K562 (cell line): Measurements from ENCODE around the gene SYT7. TPM values are rescaled to one million over a fixed set of nuclear protein-coding genes. Genes with fewer than 3 reads are reported as not detected.
A peak's percentile ranks its signal among the peaks of the same experiment; 100 is the strongest.

ENCODE experiments used
- CHD1 ChIP-seq: fragments of 200-600 bp; sonication (generic); IDR thresholded peaks from one replicate; pipeline ENCODE4 v1.6.1; 2012; ENCODE audit warnings: mild to moderate bottlenecking, moderate library complexity, low read length, inconsistent platforms
- GATAD2A ChIP-seq: fragments of 450-650 bp; IDR thresholded peaks from 2 replicates; pipeline ENCODE4 v1.6.1; 2017
- HMG20B ChIP-seq: fragments of 250-450 bp; sonication (Bioruptor Pico); IDR thresholded peaks from 2 replicates; pipeline ENCODE4 v1.5.0; 2021; ENCODE audit warnings: mild to moderate bottlenecking
- HSF4 ChIP-seq: fragments of 250-450 bp; sonication (Bioruptor Pico); IDR thresholded peaks from 2 replicates; pipeline ENCODE4 v2.1.2; 2022; ENCODE audit warnings: mild to moderate bottlenecking, moderate library complexity, borderline replicate concordance
- LCOR ChIP-seq: sonication (generic); formaldehyde crosslinking; IDR thresholded peaks from 2 replicates; pipeline ENCODE4 v1.8.0; 2022; ENCODE audit warnings: mild to moderate bottlenecking, missing genetic modification reagents
- PHF8 ChIP-seq: fragments of 200-600 bp; sonication (generic); IDR thresholded peaks from 2 replicates; pipeline ENCODE4 v1.6.1; 2012; ENCODE audit warnings: mixed run types, mild to moderate bottlenecking, inconsistent platforms, low read length, moderate library complexity, borderline replicate concordance
- SMAD3 ChIP-seq: fragments of 450-650 bp; formaldehyde crosslinking; conservative IDR thresholded peaks from 2 replicates; pipeline ENCODE4 v1.4.0; 2020; ENCODE audit warnings: mild to moderate bottlenecking
- TBL1XR1 ChIP-seq, 2 experiments: IDR thresholded peaks; 2 replicates each; pipeline ENCODE4 v1.6.1; 2012; ENCODE audit warnings: improper control_type of control experiment in 2 of 2, low read length in 2 of 2, mild to moderate bottlenecking in 1 of 2
- TRIM24 ChIP-seq, 2 experiments: fragments of 450-650 bp; IDR thresholded peaks; 2 replicates each; pipeline ENCODE4 v1.6.1; 2016
- XRCC5 ChIP-seq: fragments of 200-400 bp; formaldehyde crosslinking; IDR thresholded peaks from 2 replicates; pipeline ENCODE4 v1.6.1; 2017; ENCODE audit warnings: low read depth, mild to moderate bottlenecking, low read length
- ZNF134 ChIP-seq: fragments of 250-450 bp; sonication (Bioruptor Pico); conservative IDR thresholded peaks from 2 replicates; pipeline ENCODE4 v1.4.0; 2020
- ZNF431 ChIP-seq: sonication (generic); formaldehyde crosslinking; IDR thresholded peaks from 2 replicates; pipeline ENCODE4 v1.8.0; 2022; ENCODE audit warnings: mild to moderate bottlenecking, missing genetic modification reagents
- ZNF830 ChIP-seq: fragments of 250-450 bp; sonication (Bioruptor Pico); IDR thresholded peaks from 2 replicates; pipeline ENCODE4 v1.5.0; 2021; ENCODE audit warnings: mild to moderate bottlenecking
- polyA plus RNA-seq, 8 experiments: library from polyadenylated mRNA; depleted of rRNA in 4 of 8; stranded (reverse) in 5 of 8; unstranded in 3 of 8; fragments of >200 nt; fragmentation: Nextera tagmentation in 2 of 8; fragmentation: Illumina TruSeq in 1 of 8; extraction: Ambion mirVana in 2 of 8; extraction: Trizol in 1 of 8; gene quantifications; 2 replicates each; pipeline versions ENCODE4 v1.2.1 to v1.2.3, GENCODE V29; 2011 to 2014; ENCODE audit warnings: inconsistent platforms in 1 of 8, missing spikeins in 1 of 8
- total RNA-seq, 7 experiments: library from RNA; depleted of rRNA in 6 of 7; stranded (reverse); fragments of >200 nt in 6 of 7; fragmentation: Illumina TruSeq in 2 of 7; extraction: Trizol in 2 of 7; gene quantifications; 2 replicates each; pipeline versions ENCODE4 v1.2.1 to v1.2.3, GENCODE V29; 2011 to 2021; ENCODE audit warnings: low replicate concordance in 1 of 7
- TF ChIP-seq, protein P1 (sequence below): fragments of 250-450 bp; sonication (Bioruptor Pico); IDR thresholded peaks from 2 replicates; pipeline ENCODE4 v1.5.0; 2021; ENCODE audit warnings: mild to moderate bottlenecking, moderate library complexity
- TF ChIP-seq, protein P2 (sequence below): conservative IDR thresholded peaks from 2 replicates; pipeline ENCODE4 v1.6.1; 2011; ENCODE audit warnings: low read depth, mild to moderate bottlenecking, low read length; ENCODE audit not compliant: control insufficient read depth
- TF ChIP-seq, protein P3 (sequence below): sonication (generic); formaldehyde crosslinking; IDR thresholded peaks from 2 replicates; pipeline ENCODE4 v1.8.1; 2023; ENCODE audit warnings: mild to moderate bottlenecking, missing genetic modification reagents
- TF ChIP-seq, protein P4 (sequence below): fragments of 200-800 bp; sonication (Bioruptor generic); IDR thresholded peaks from 2 replicates; pipeline ENCODE4 v1.6.1; 2017; ENCODE audit warnings: missing genetic modification characterization, missing compliant biosample characterization

The SYT7 gene
- total and polyA plus RNA-seq, 9 of the 15 experiments (the other 6 are each of a cell fraction or from before 2014, with no cell fraction given): 0.01 to 0.51 (median 0.16) TPM; not detected in 1

DNA sequence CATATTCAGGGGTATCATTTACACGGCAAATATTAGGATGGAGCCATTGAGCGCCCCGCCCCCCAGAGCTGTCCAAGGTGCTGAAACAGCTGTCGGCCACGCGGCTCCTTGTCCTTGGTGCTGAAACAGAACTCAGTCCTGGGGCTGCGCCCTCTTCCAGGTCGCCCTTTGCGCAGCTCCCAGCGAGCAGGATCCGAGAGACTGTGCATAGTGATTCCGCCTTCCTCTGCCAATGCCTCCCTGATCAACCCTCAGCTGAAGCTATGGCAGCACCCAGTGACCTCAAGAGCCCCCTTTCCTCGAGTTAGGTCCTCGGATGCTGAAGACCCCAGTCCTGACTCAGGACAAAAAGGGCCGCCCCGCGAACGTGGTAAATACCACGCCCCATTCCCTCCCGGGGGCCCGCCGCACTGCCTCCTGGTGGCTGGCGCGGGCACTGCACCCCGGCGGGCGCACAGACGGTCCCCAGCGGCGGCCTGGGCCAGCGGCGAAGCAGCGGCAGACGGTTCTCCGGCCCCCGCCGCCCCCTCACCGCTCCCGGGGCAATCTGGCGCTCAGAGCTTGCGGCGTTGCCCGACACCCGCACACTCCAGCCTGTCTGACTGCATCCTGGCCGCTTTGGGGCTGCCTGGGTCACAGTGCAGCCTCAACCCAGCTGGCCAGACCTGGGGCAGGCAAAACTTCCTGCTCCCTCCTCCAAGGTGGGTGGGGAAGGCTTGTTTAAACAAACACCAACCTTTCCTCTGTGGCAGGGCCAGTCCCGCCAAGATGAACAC is 13.4 kb downstream of the SYT7 start (continued):
- TF ChIP-seq HSF4 (CRISPR knock-in tag) (no peak), CHD1 (no peak), SMAD3 (peak; percentile 78), TRIM24 (IDR thresholded peaks at IDR 0.05) (peak; percentile 41 to 70; a peak in 1 of 4 replicates), XRCC5 (peak; percentile 95), TBL1XR1 (IDR thresholded peaks at IDR 0.05; ENCODE audit: low read length in 2 of 2) (no peak), ZNF431 (CRISPR knock-in tag) (peak; percentile 93), PHF8 (no peak), GATAD2A (no peak), HMG20B (CRISPR knock-in tag) (no peak), ZNF134 (CRISPR knock-in tag) (peak; percentile 56; the same call in 1 of the 2 replicates), ZNF830 (CRISPR knock-in tag) (no peak), LCOR (peak; percentile 100)
- TF ChIP-seq, protein P1, sequence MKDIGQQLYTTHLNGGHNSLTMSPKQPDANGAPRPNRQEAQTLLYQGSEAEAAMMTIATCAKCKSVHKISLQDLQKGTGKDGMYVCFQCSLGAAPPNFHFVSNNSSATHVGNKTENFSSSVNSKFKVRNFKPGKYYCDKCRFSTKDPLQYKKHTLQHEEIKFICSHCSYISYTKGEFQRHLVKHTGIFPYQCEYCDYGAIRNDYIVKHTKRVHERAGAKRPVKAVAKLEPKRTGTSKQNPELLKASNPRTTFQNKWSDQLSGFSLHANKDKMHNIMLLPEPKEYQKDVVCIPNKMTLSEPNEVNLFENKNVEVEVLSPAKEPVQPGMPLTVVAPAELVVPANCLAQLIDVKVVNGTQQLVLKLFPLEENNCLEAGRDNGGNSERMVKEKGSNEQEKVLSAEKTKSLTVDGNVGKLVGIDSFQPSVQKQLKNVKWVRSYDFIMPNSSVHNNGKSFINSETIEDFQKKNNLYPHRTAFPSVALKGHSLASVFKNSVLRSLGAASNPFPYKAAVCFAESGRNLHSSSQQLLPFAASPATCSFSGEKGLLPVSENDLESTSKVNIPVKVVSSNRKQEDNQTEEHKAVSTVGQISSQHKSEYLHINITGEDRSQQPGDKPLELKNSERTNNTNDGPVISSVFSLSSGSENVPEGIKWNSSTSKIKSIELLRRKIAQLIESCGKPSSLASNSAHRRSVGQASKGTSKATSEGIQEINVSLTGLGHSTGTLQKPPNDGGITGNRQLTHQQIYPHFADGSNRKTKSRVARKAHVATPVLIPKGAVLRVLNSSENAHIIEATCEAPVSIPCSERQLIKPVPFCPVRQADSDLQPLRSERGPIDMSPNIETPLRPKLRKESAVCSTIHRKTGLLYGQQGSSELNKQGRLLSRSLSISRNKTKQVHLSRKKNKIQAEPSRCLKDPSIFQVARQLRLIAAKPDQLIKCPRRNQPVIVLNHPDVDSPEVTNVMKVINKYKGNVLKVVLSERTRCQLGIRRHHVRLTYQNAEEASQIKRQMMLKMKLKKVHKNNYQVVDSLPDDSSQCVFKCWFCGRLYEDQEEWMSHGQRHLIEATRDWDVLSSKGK (CRISPR knock-in tag): no peak
- TF ChIP-seq, protein P2, sequence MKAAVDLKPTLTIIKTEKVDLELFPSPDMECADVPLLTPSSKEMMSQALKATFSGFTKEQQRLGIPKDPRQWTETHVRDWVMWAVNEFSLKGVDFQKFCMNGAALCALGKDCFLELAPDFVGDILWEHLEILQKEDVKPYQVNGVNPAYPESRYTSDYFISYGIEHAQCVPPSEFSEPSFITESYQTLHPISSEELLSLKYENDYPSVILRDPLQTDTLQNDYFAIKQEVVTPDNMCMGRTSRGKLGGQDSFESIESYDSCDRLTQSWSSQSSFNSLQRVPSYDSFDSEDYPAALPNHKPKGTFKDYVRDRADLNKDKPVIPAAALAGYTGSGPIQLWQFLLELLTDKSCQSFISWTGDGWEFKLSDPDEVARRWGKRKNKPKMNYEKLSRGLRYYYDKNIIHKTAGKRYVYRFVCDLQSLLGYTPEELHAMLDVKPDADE: peak; percentile 100
- TF ChIP-seq, protein P3, sequence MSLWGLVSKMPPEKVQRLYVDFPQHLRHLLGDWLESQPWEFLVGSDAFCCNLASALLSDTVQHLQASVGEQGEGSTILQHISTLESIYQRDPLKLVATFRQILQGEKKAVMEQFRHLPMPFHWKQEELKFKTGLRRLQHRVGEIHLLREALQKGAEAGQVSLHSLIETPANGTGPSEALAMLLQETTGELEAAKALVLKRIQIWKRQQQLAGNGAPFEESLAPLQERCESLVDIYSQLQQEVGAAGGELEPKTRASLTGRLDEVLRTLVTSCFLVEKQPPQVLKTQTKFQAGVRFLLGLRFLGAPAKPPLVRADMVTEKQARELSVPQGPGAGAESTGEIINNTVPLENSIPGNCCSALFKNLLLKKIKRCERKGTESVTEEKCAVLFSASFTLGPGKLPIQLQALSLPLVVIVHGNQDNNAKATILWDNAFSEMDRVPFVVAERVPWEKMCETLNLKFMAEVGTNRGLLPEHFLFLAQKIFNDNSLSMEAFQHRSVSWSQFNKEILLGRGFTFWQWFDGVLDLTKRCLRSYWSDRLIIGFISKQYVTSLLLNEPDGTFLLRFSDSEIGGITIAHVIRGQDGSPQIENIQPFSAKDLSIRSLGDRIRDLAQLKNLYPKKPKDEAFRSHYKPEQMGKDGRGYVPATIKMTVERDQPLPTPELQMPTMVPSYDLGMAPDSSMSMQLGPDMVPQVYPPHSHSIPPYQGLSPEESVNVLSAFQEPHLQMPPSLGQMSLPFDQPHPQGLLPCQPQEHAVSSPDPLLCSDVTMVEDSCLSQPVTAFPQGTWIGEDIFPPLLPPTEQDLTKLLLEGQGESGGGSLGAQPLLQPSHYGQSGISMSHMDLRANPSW (CRISPR knock-in tag): peak; percentile 100
- TF ChIP-seq, protein P4, sequence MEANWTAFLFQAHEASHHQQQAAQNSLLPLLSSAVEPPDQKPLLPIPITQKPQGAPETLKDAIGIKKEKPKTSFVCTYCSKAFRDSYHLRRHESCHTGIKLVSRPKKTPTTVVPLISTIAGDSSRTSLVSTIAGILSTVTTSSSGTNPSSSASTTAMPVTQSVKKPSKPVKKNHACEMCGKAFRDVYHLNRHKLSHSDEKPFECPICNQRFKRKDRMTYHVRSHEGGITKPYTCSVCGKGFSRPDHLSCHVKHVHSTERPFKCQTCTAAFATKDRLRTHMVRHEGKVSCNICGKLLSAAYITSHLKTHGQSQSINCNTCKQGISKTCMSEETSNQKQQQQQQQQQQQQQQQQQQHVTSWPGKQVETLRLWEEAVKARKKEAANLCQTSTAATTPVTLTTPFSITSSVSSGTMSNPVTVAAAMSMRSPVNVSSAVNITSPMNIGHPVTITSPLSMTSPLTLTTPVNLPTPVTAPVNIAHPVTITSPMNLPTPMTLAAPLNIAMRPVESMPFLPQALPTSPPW (CRISPR knock-in tag): peak; percentile 80
